ENCODE data around the gene CHST14.

CHST14 gene

DNA sequence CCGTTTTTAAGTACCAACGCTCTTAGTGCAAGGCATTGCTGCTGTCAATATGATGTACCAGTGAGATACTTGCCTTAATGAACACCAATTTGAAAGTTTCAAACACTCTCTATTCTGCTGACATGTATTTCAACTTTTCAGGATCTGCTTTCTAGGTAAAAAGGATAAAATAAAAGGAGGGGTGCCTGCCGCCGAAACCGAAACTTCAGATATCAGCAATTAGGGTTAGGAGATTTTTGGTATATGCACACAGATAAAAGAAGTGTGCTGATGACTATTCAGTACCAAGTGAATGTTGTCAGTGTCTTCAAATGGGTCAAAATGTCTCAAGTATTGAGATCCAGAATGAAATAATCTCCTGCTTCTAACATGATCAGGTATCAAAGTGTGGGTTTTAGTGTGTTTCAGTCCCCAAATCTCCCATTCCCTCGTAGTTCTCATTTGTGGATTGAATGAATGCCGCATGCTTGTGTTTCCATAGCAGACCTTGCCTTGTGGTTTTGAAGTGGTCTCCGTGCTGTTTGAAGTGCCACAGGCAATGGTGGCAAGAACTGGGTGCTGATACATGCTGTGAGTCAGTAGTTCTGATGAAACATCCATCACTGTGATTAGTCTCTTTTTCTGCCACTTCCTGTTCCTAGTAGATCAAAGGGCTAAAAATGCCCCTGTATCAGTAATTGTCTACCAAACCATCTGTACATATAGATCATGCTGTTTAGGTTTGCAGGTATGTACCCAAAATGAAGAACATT lies 22.5 kb downstream of the CHST14 start:
- DNase-seq = peak; percentile 44

DNA sequence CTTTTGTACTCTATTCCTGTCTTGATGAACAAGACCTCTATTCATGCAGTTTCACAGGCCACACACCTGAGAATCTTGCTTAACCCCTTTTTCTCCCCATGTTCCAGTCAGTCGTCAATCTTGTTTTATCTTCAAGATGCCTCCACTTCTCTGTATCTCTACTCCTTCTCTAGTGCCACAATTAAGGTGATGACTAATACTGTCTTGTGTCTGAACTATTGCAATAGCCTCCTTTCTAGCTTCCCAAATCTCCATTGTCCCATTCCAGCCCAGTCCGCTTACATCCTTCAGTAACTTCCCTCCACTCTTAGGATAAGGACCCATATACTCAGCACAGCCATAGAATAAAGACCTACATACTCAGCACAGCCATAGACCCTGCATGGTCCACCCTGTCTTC lies 24.7 kb downstream of the CHST14 start:
- no peak for DNase-seq

DNA sequence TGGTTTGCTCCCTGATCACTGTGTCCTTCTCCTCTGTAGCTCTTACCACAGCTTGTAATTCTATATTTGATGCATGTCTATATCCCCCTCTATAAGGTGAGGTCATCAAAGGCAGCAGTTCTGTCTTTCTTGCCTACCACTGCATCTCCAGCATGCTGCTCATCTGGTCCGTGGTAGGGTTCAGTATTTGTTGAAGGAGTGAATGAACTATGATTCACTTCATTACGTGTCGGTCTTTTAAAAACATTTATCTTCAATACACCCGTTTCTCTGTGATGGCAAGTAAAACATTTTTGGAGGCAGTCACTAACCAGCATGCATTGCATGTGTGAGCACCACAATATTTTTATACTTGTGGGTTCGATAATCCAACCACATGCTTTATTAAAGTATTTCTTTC lies 27.6 kb downstream of the CHST14 start:
- DNase-seq = no peak

DNA sequence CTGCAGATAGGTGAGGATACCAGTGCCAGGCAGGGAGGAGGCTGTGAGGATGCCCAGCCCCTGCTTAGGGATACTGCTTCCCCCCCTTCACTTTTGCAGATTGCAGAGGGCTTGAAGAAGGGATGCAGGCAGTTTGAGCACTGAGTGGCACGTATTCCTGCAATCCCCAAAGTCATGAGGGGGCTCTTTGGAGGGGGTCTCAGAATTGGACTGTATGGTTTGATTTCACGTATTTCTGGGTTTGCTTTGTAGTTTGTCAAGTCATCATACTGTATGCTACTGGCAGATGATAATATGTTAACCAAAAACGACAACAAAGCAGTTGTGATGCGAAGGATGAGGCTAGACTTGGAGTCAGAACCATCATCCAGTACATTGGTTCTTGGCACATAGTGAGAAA lies 28.1 kb downstream of the CHST14 start:
- DNase-seq = no peak

DNA sequence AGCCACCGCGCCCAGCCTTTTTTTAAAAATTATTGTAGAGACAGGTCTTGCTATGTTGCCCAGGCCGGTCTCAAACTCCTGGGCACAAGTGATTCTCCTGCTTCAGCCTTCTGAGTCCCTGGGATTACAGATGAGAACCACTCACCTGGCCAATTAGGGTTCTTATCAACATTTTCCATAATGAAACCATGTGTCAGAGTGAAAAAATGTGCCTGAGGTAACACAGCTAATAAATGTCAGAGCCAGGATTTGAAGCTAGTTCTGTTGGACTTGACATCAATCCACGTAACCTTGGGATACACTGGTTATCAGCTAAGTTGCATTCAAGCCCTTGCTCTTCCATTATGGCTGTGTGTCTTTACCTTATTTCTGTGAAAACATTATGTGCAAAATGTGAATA lies 29.1 kb downstream of the CHST14 start:
- DNase-seq = no peak

DNA sequence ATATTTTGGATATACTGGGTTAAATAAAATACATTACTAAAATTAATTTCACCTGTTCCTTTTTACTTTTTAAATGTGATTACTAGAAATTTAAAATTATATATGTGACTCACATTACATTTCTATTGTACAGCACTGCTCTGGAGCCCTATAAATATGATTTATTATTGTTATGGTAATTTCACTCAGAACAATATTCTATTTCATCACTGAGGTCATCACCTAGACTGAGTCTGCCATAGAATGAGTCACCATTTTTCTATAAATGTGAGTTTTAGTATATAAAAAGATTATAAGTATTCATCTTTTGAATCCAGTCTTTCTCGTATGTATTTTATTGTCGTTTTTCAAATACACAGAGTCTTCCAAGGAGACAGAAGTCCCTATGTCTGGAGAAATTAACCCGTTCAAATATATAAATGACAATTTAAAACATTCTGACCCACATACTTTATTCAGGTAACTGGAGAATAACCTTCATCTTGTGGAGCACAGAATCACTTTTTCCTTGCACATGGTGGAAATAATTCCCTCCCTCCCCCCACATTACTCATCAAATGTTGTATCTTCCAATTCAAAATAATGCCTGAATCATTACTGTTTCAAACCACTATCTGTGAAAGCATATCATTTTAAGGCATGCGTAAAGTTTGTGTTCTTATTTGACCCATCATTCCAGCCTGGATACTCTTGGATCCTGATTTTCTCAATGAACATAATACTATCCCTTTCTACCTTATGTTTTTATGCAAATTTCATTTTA lies 30.0 kb downstream of the CHST14 start:
- DNase-seq = no peak

DNA sequence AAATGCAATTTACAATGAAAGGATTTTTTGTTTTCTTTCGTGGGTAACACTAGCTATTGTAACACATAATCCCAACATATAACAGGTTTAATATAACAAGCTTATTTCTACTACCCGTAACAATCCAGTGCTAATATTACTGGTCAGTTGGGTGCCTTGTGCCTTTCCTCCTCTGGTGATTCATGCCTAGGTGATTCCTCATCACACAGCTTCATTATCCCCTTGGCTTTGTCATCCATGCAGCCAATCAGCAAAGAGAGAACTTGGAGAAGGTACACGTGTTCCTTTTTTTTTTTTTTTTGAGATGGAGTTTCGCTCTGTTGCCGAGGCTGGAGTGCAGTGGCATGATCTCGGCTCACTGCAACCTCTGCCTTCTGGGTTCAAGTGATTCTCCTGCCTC lies 30.7 kb downstream of the CHST14 start:
- DNase-seq = no peak

DNA sequence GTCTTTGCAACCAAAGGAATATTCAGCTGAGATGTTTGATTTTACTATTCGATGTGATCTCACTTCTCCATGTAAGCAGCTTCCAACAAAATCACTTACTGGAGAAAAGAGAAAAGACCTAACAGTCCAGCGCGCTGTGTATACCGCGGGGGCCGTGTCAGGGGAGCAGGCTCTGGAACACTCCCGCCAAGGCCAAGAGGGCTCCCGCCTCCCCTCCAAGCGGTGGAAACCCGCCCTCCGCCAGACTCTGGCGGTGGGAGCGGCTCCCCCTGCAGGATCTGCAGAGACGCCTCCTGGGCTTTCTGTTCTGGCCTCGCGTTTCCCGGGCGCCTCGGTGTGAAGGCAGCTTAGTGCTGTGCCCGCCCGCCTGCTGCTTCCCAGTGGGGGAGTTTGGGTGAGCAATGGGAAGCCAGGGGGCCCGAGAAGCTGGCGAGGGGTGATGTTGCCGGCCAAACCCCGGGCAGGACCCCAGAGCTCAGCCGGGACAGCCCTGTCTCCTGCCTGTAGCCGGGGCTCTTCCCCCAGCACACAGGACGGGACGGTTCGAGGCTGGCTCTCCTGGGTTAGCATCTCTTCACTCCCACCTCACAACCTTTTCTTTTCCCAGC lies 36.3 kb downstream of the CHST14 start:
- DNase-seq = peak; percentile 90

DNA sequence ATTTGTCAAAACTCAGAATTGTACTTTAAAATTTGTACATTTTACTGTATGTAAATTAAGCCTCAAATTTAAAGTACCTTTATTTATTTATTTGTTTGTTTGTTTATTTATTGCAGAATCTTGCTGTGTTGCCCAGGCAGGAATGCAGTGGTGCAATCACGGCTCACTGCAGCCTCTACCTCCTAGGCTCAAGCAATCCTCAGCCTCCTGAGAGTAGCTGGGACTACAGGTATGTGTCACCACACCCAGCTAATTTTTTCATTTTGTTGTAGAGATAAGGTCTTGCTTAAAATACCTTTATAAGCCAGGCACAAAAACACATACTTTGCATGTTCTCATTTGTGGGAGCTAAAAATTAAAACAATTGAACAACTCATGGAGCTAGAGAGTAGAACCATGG lies 37.4 kb downstream of the CHST14 start:
- DNase-seq = no peak

DNA sequence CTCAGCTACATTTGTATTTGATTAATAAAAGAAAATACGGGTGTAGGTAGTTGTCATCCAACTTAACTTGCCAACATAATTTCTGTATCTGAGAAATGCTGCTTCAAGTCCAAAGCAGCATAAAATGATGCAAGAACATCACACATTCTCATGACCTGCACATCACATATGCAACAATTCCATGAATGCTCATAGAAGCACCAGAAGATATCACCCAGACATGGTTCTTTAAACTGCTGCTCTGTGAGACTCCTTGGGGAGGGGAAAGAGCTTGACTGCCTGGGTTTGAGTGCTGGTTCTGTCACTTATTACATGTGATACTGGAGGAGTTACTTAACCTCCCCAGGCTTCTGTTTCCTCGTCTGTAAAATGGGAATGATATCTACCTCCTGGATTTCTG lies 39.4 kb downstream of the CHST14 start:
- DNase-seq = no peak

DNA sequence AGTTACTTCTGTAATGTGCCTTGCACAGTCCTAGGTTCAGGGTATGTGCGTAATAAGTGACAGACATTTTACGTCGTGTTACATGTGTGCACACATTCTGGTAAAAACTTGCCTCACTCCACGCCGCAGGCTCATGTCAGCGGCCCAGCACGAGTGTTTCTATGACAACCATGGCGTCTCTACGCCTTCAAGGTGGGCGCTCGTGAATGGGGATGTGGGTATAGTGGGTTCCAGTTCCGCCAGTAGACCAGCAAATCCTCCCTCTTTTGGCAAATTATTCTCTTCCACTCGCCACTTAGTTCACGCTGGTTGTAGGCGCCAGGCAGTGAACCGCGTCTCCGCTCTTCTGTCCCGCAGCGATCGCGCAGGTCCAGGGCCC lies 40.3 kb downstream of the CHST14 start:
- no peak for DNase-seq

DNA sequence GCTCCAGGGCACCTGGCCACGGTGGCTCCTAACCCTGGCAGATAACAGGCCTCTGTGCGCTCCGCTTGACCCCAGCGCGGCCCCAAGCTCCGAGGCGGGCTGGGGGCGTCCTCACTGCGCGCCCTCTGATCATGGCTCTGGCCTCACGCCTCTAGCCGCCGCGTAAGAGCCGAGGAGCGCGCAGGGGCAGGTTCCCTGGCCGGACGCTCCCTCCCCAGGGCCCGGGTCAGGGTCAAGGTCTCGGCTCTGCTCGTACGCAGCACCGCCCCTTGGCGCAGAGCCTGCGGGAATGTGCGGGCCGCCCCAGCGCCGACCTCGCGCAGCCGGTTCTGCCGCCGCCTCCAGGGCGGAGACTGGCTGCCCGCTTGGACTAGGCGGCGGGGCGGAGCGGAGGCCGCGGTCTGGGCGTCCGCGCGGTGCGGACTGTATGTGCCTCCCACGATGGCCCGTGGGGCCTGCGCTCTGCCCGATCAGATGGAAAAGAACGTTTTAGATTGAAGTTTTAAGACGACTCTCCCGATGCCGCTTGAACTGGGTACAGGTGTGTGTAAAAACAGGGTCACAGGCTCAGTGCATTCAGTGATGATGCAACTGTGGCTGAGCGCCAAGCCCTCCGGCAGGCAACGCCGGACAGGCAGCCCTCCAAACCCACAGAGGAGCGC lies 40.8 kb downstream of the CHST14 start:
- peak; percentile 77 for DNase-seq

DNA sequence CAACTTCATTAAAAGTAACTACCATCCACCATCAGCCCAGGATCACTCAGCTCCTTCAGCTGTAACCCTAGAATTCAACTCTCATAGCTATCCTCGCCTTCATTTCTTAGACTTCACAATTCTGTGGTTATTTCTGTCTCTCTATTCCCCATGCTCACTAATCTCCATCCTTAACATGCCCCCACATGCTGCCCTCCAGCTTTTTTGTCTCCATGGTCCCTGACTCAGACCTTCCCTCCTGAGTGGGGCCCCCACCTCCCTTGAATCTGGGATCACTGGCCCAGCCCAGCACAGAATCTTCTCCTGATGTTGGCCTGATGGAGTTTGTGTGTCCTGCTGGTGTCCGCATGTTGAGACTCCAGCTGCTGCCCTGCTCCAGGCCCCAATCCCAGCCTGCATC lies 41.7 kb downstream of the CHST14 start:
- DNase-seq = no peak

DNA sequence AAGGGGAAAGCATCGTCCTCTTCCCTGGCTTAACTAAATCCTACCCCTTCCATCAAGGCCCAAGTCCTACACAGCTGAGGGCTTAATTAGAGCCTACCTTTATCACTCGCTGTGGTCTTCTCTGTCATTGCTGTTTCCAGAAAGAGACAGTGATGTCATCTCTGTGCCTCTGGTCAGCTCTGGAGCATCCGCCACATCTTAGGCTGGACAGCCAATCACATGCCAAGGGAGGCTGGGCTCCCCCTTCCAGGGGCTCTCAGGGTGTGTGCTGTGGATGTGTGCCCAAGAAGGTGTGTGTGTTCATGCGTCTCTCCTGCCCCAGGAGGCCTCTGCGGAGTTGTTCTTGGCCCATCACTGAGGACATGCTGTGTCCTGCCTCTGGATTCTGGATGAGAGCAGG lies 42.8 kb downstream of the CHST14 start:
- no peak for DNase-seq

DNA sequence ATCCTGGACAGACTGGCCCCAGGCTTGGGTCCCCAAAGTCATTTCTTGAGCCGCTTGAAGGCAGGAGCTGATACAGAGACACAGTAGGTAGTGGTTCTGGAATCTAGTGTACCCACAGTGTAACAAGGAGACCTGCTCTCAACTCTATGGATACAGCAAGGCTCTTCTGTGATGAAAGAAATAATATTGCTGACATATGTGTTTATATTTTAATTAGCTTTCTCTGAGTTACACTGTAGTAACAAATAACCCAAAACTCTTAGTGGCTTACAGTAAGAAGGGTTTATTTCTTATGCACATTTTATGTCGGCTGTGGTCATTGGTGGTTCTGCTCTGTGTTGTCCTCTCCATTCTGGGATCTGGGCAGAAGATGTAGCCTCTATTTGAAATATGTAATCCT lies 45.5 kb downstream of the CHST14 start:
- no peak for DNase-seq
